Amniotic epithelial cell (primary cell): Measurements from ENCODE around the gene STK17A.

Source experiments
- DNase-seq: peaks from one replicate; pipeline ENCODE4 v3.0.0-alpha.2; 2010; ENCODE audit warnings: low read depth

STK17A gene

DNA sequence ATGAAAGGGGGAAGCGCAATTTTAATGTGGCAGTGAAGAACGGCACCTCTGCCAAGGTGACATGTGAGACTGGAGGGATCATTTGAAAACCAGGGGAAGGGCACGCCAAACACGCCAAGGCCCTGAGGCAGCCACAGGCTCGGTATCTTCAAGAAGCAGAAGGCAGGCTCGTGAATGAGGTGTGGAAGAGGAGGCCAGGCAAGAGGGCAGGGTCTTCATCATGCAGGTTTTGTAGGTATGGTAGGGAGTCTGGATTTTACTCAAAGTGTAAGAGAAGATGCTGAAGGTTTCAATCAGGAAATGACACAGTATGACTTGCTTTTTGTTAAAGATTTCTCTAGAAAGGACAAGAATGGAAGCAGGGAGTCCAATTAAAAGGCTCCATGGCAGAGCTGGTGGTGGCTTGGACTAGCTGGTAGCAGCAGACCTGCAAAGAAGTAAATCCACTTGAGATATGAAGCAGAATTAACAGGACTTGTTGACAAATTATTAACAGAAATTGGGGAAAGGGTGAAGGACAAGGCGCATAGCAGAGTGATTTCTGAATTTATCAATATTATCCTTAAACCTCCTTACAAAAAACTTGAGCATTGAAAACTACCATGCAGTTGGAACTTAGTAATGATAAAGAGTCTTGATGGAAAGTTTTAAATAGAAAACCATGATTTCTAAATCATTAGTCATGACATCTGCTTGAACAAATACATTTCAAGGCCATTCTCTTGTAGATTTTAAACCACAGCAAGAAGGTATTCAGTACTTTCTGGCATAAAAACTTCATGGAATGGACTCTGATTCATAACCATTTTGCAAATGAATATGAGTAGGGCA, 76.0 kb downstream of the STK17A start:
- peak; percentile 96 for DNase-seq

DNA sequence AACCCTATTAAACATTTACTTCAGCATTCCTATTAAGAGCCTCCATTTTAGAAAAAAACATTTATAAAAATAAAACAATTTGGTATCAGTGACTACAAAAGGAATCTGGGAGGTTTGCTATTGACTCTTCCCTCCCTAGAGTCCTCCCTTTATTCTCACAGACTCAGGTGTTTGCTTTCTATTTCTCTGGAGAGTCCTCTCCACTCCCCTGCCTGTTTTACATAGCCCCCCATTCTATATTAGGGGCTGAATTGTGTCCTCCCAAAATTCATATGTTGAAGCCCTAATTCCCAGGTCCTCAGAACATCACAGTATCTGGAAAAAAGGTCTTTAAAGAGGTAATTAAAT, 76.6 kb downstream of the STK17A start:
- DNase-seq: no peak

DNA sequence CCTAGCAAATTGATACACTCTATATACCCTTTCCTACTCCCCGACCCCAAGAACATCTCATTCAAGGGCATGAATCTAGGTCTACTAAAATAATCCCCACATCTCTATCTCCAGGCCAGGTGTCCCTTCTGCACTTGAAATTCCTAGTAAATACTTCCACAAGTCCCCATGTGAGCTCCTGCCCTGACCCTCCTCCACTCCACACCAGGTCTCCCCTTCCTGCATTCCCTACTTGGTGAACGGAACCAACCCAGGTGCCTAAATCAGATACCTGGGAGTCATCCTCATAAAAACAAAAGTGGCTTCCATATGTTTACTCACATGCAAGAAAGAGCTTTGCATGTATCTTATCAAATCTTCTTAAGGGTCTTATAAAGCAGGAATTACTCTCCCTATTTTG, 77.2 kb downstream of the STK17A start:
- no peak for DNase-seq

DNA sequence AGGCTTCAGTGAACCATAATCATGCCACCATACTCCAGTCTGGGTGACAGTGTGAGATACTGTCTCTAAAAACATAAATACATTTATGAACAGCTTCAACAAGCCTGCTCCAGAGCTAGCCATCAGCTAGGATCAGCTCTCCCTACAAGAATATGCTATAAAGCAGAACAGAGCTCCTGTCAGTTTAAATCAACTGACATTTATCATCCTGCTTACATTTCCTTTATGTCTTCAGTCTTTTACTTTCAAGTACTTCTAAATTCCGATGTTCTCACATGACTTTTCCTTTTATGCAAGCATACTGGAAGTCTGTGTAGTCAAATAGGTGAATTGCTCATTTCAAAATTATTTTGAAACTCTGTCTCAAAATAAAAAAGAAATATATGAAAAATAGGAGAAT, 81.8 kb downstream of the STK17A start:
- DNase-seq: peak; percentile 67

DNA sequence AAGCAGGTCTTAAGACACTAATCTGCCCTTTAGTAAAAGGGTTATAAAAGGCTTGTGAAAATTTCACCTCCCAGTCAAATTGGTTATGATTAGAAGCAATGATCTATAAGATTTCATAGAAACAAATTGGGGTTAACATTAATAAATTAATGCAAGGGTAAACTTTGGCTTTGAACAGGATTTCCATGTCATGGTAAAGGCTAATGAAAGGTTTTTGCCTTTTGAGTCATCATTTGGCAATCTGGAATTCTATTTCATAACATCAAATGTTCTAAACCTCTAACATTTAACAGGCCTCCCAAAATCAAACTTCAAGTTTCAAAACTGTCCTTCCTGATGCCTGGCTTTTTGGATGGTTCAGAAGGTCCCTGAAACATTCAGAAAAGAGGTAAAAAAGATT, 84.0 kb downstream of the STK17A start:
- DNase-seq: peak; percentile 61

DNA sequence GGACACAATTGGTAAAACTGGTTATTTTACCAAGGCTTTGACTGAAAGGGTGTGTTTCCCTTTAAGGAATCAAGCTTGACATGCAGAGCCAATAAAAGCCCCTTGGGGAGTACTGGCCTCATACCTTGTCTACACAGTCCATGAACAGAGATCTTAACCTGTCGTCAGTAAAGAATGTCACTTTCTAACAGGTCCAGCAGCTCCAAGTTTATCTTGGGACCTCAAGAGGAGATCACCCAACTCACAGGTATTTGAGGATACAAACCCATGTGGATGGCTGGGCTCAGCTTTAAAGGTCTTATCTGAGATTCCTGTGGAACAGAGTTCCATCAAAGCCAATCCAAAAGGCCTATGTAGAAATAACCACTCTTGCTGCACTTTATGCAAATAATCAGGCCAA, 85.1 kb downstream of the STK17A start:
- DNase-seq: no peak

DNA sequence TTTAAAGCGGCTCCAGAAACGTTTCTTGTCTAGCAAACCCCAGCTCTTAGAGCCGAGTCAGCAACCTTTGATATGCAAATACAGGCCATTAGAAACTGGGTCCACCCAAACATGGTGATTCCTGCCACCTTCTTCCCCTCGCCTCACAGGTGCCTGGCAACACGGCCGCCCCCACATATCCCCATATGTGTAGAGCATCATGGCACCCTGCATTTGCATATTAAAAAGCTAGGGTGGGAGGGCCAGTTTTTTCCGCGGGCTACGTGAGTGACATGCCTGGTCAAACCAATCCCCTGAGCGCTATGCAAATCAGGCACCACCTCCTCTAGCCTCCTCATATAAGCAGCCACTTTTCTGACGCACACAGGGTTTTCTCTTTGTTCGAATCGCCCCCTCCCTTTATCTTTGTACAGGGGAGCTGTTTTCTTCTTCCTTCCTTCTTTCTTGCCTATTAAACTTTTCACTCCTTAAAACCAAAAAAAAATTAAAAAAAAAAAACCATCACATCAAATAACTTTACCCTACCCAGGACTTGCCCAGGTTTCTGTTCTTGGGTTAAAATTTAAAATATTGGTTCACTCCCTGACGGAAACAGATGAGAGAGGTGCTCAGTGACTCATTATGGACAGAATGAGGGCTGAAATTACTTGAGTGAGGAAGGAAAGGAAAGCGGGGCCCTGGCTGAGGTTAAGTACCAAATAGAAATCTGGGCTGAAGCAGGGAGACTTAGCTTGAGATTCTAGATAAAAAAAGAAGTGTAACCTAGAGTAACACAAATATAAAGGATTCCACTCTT, 86.6 kb downstream of the STK17A start:
- peak; percentile 40 for DNase-seq

DNA sequence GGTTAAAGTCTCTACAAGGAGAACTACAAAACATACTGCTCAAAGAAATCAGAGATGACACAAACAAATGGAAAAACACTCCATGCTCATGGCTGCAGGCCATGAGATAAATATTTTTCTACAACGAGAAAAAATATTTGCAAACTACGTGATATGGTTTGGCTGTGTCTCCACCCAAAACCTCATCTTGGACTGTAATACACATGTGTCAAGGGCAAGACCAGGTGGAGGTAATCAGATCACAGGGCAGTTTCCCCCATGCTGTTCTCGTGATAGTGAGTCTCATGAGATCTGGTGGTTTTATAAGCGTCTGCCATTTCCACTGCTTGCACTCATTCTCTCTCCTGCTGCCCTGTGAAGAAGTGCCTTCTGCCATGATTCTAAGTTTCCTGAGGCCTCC, 88.6 kb downstream of the STK17A start:
- DNase-seq: no peak

DNA sequence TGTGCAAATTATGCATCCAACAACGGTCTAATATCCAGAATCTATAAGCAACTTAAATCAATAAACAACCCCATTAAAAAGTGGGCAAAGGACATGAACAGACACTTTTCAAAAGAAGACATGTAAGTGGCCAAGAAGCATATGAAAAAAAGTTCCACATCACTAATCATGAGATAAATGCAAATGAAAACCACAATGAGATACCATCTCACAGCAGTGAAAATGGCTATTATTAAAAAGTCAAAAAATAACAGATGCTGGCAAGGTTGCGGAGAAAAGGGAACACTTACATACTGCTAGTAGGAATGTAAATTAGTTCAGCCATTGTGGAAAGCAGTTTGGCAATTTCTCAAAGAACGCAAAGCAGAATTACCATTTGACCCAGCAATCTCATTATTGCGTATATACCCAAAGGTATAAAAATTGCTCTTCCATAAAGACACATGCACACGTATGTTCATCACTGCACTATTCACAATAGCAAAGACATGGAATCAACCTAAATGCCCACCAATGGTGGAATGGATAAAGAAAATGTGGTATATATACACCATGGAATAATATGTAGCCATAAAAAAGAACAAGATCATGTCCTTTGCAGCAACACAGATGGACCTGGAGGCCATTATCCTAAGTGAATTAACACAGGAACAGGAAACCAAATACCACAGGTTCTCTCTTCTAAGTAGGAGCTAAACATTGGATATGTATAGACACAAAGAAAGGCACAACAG, 90.5 kb downstream of the STK17A start:
- peak; percentile 40 for DNase-seq

DNA sequence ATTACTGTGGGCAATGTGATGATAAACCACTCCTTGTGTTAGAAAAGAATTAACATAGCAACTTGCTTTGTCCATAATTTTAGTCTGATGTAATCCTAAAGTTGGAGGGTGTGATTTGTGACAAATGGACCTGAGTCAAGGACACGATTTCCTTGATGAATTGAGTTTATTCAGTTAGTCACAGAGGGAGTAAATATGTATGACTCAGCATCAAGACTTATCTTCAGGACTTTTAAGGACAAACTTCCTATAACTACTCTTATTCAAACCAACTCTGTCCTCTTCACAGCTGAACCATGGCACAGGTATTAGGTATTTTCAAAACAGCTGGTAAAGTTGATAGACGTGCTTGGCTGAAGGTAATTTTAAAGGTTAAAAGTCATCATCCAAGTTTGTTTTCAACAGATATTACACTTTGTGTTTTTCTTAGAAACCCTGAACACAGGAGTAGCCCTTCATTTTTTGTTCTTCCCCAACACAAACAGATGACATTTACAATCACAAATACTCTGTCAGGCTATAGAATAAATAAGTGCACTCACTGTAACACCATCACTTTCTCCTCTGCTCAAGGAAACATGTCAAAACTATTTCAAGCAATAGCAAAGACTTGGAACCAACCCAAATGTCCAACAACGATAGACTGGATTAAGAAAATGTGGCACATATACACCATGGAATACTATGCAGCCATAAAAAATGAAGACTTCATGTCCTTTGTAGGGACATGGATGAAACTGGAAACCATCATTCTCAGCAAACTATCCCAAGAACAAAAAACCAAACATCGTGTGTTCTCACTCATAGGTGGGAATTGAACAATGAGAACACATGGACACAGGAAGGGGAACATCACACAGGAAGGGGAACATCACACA, 91.9 kb downstream of the STK17A start:
- peak; percentile 92 for DNase-seq
